GM18505 (cell line): ENCODE data around the gene FHIT.
"Not testable (repeated sequence)": the region's sequence is repeated elsewhere in the genome, so short reads cannot be mapped to it uniquely, and the experiment has no call there.

Experiments
- ATAC-seq: cut with Tn5 transposase; IDR thresholded peaks from one replicate; pipeline ENCODE4 v1.9.1; 2021; ENCODE audit not compliant: unreplicated experiment
- POLR2A ChIP-seq: IDR thresholded peaks from 4 replicates; pipeline ENCODE4 v1.6.1; 2011; ENCODE audit warnings: borderline replicate concordance; ENCODE audit not compliant: insufficient read depth, insufficient read length; ENCODE audit errors: extremely low read depth

The FHIT gene

GRCh38 chr3:60989626-60990441 is 261.4 kb downstream of the FHIT start:
- ATAC-seq: no peak
- TF ChIP-seq POLR2A: no peak

- ATAC-seq: not testable (repeated sequence)
Observed at GRCh38 chr3:60987191-60987590, 264.1 kb downstream of the FHIT start.

- no peak for ATAC-seq
- no peak for TF ChIP-seq POLR2A
Observed at GRCh38 chr3:60986552-60986951, 264.7 kb downstream of the FHIT start.

GRCh38 chr3:60983906-60984305 is 267.3 kb downstream of the FHIT start:
- no peak for TF ChIP-seq POLR2A
- ATAC-seq: no peak

- no peak for TF ChIP-seq POLR2A
- no peak for ATAC-seq
Observed at GRCh38 chr3:60980342-60980692, 270.9 kb downstream of the FHIT start.

GRCh38 chr3:60979461-60980341 is 271.6 kb downstream of the FHIT start:
- TF ChIP-seq POLR2A: no peak
- ATAC-seq: no peak

GRCh38 chr3:60973321-60973720 is 277.9 kb downstream of the FHIT start:
- TF ChIP-seq POLR2A: no peak
- no peak for ATAC-seq

- no peak for TF ChIP-seq POLR2A
- no peak for ATAC-seq
Observed at GRCh38 chr3:60972599-60972998, 278.7 kb downstream of the FHIT start.

- no peak for ATAC-seq
- no peak for TF ChIP-seq POLR2A
Observed at GRCh38 chr3:60970850-60971249, 280.4 kb downstream of the FHIT start.

- ATAC-seq: no peak
- no peak for TF ChIP-seq POLR2A
Observed at GRCh38 chr3:60967141-60967540, 284.1 kb downstream of the FHIT start.

GRCh38 chr3:60957541-60957940 is 293.7 kb downstream of the FHIT start:
- no peak for TF ChIP-seq POLR2A
- no peak for ATAC-seq

- no peak for ATAC-seq
- TF ChIP-seq POLR2A: no peak
Observed at GRCh38 chr3:60956729-60957128, 294.5 kb downstream of the FHIT start.

- TF ChIP-seq POLR2A: no peak
- no peak for ATAC-seq
Observed at GRCh38 chr3:60955034-60955433, 296.2 kb downstream of the FHIT start.

- TF ChIP-seq POLR2A: no peak
- ATAC-seq: no peak
Observed at GRCh38 chr3:60954048-60954447, 297.2 kb downstream of the FHIT start.

GRCh38 chr3:60953351-60953750 is 297.9 kb downstream of the FHIT start:
- TF ChIP-seq POLR2A: no peak
- ATAC-seq: no peak

- ATAC-seq: no peak
- no peak for TF ChIP-seq POLR2A
Observed at GRCh38 chr3:60952055-60952454, 299.2 kb downstream of the FHIT start.
